ENCODE data around the gene MGARP.

The MGARP gene

DNA sequence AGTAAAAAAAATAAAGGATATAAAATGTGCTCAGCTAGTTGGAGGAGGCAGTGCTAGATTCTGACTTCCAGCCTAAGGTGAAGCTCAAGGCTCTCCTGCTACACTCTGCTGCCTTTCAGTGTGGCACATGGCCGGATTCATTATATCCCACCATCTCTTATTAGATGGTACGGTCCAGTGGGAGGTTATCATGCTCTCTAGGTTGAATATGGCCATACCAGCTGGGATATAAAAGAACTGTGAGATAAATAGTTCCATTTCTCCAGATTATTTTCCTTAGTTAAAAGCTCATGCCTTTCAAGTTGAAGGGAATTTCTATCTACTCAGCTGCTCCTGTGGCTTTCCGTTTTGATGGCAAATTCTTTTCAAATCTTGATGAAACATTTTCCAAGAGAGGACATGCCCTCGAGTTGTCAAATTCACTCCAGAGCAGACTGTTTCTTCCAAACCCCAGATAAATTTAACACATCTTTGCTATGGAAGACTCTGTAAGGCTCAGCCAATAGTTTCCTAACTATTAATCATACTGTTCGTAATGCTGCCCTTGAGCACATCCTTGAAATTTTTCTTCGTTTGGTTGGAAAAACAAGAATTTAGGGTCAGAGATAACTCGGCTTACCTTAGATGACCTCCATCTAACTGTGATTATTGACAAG is 2.2 kb upstream of the MGARP start:
- H3K4me3 ChIP-seq (ENCODE audit: low read depth, low read length), result no peak overlapping the region
- TF ChIP-seq CTCF (IDR thresholded peaks at IDR 0.05; ENCODE audit: low read depth, low read length, missing control alignments), result no peak
- H3K36me3 ChIP-seq (replicated peaks), result no peaks in the 10 kb centered on the region
- H3K27ac ChIP-seq, result peak overlapping the region; percentile 3
- in situ Hi-C loops (cut with HindIII; ENCODE audit: low pct_ligation_motif_present, low sequenced_read_pairs), result no loop called here
- DNase-seq, result peak; percentile 25
- H3K27me3 ChIP-seq (replicated peaks), result no peaks in the 10 kb centered on the region

DNA sequence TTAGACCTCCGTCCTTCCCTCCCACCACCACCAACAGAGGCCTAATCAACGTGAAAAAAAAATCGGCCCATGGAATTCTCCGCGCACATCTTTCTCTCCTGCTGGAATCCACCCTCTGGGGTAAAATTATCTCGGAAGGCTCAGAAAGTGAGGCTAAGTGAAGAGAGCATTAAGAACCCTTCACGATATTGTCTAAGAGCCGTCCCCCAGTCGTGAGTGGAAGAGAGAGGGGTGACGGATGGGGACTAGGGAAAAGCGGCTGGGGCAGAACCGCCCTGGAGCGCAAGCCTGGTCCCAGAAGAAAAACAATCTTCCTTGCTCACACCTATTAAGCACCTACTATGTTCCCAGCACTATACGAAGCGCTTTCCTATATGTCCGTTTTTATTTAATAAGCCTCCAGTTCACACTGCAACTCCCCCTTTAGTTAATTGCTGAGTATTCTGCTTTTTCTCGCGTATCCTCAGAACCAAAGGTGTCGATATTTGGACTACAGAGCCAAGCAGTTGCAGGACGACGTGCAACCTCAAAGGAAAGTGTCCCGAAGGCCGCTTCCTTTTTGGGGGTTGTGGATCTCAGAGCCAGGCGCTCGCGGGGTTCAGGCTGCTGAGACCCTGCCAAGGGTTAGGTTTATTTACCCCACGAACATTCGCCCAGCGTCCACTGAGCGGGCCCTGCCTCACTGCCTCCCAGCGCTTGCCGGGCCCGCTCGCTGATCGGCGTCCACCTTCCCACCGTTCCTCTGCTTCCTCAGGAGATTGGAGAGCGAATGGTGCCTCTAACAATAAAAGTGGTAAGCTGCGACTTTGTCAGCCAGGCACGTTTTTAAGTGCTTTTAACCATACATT is 889 bp downstream of the MGARP start:
- Histone ChIP-seq H3K27ac (no peak overlapping the region), H3K27me3 (replicated peaks) (no peaks in the 10 kb centered on the region), H3K36me3 (replicated peaks) (no peaks in the 10 kb centered on the region), H3K4me3 (ENCODE audit: low read depth, low read length) (peak overlapping the region; percentile 62)
- in situ Hi-C loops (cut with HindIII; ENCODE audit: low pct_ligation_motif_present, low sequenced_read_pairs), result no loop called here
- no peak for TF ChIP-seq CTCF (IDR thresholded peaks at IDR 0.05; ENCODE audit: low read depth, low read length, missing control alignments)
- no peak for DNase-seq

- Histone ChIP-seq H3K36me3 (replicated peaks) (no peaks in the 10 kb centered on the region), H3K4me3 (ENCODE audit: low read depth, low read length) (no peak overlapping the region), H3K27ac (no peak overlapping the region), H3K27me3 (replicated peaks) (no peaks in the 10 kb centered on the region)
- DNase-seq, result no peak
- no peak for TF ChIP-seq CTCF (IDR thresholded peaks at IDR 0.05; ENCODE audit: low read depth, low read length, missing control alignments)
- in situ Hi-C loops (cut with HindIII; ENCODE audit: low pct_ligation_motif_present, low sequenced_read_pairs), result no loop called here
Observed at GRCh38 chr4:139278485-139278884, 1.5 kb downstream of the MGARP start.

DNA sequence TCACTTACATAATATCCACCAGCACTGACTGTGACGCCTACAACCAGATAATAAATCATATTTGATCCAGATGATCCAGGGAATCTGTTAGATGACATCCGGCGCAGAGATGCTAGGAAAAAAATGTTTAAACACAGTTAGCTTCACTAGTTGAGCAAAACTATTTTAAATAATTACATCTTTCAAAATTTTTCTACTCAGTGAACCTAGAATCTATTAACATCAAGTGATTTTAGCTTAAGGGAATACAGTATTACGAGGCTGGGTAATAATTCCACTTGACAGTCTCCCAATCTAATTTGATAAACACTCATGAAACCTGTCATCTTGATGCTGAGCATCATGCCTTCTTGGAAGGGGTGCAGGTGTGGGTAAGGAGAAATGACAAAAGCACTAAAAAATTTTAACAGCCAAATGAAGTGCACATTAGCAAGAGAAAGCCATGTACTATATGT is 4.7 kb downstream of the MGARP start:
- TF ChIP-seq CTCF (IDR thresholded peaks at IDR 0.05; ENCODE audit: low read depth, low read length, missing control alignments), result no peak
- Histone ChIP-seq H3K27me3 (replicated peaks) (no peaks in the 10 kb centered on the region), H3K4me3 (ENCODE audit: low read depth, low read length) (no peak overlapping the region), H3K36me3 (replicated peaks) (no peaks in the 10 kb centered on the region), H3K27ac (no peak overlapping the region)
- no peak for DNase-seq
- in situ Hi-C loops (cut with HindIII; ENCODE audit: low pct_ligation_motif_present, low sequenced_read_pairs), result no loop called here

- H3K36me3 ChIP-seq (replicated peaks), result no peaks in the 10 kb centered on the region
- in situ Hi-C loops (cut with HindIII; ENCODE audit: low pct_ligation_motif_present, low sequenced_read_pairs), result no loop called here
- no peak for TF ChIP-seq CTCF (IDR thresholded peaks at IDR 0.05; ENCODE audit: low read depth, low read length, missing control alignments)
- H3K27ac ChIP-seq, result no peak overlapping the region
- H3K4me3 ChIP-seq (ENCODE audit: low read depth, low read length), result no peak overlapping the region
- no peak for DNase-seq
- no peaks in the 10 kb centered on the region for H3K27me3 ChIP-seq (replicated peaks)
Observed at GRCh38 chr4:139274790-139275189, 5.2 kb downstream of the MGARP start.
